ENCODE results near the gene ESD. TPM values are rescaled to one million over a fixed set of nuclear protein-coding genes. Genes with fewer than 3 reads are reported as not detected.

ESD gene
- total RNA-seq, 1 experiment from 2014 or later: 58.7 TPM

DNA sequence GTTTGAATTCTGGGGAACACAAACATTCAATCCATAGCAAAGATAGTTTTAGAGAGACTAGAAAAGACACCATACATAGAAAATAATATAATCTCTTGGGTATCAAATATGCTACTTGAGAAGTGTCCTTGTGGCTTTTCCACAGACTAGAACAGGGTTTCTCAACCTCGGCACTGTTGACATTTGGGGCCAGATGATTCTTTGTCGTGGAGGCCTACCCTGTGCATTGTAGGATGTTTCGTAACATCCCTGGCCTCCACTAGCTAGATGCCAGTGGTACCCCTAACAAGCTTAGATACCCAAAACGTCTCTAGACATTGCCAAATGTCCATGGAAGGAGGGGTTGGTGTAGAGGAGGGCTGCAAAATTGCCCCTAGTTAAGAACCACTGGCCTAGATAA is 2.2 kb upstream of the ESD start:
- DNase-seq (ENCODE audit: low spot score) (no peak), ATAC-seq (no peak)
- TF ChIP-seq ZNF532 (CRISPR knock-in tag; IDR thresholded peaks at IDR 0.05; ENCODE audit: borderline replicate concordance) (no peak), STAT6 (CRISPR knock-in tag; conservative IDR thresholded peaks at IDR 0.05; ENCODE audit: low read depth) (no peak), ZNF232 (CRISPR knock-in tag; IDR thresholded peaks at IDR 0.05) (no peak), ZBTB21 (CRISPR knock-in tag; IDR thresholded peaks at IDR 0.05; ENCODE audit: borderline replicate concordance) (no peak), CBFB (CRISPR knock-in tag; IDR thresholded peaks at IDR 0.05; ENCODE audit: low read depth) (no peak), NFYB (CRISPR knock-in tag; conservative IDR thresholded peaks at IDR 0.05; ENCODE audit: low read depth) (no peak), IRF2 (CRISPR knock-in tag; IDR thresholded peaks at IDR 0.05; ENCODE audit: borderline replicate concordance, low read depth) (no peak), SMAD3 (CRISPR knock-in tag; IDR thresholded peaks at IDR 0.05; ENCODE audit: borderline replicate concordance) (no peak), PRRX2 (CRISPR knock-in tag; IDR thresholded peaks at IDR 0.05) (no peak), GRHL2 (CRISPR knock-in tag; IDR thresholded peaks at IDR 0.05; ENCODE audit: insufficient replicate concordance, severe bottlenecking) (no peak), MYBL2 (CRISPR knock-in tag; IDR thresholded peaks at IDR 0.05) (no peak)
- TF ChIP-seq, protein P1, sequence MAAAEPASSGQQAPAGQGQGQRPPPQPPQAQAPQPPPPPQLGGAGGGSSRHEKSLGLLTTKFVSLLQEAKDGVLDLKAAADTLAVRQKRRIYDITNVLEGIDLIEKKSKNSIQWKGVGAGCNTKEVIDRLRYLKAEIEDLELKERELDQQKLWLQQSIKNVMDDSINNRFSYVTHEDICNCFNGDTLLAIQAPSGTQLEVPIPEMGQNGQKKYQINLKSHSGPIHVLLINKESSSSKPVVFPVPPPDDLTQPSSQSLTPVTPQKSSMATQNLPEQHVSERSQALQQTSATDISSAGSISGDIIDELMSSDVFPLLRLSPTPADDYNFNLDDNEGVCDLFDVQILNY (CRISPR knock-in tag; IDR thresholded peaks at IDR 0.05): no peak
- TF ChIP-seq, protein P2, sequence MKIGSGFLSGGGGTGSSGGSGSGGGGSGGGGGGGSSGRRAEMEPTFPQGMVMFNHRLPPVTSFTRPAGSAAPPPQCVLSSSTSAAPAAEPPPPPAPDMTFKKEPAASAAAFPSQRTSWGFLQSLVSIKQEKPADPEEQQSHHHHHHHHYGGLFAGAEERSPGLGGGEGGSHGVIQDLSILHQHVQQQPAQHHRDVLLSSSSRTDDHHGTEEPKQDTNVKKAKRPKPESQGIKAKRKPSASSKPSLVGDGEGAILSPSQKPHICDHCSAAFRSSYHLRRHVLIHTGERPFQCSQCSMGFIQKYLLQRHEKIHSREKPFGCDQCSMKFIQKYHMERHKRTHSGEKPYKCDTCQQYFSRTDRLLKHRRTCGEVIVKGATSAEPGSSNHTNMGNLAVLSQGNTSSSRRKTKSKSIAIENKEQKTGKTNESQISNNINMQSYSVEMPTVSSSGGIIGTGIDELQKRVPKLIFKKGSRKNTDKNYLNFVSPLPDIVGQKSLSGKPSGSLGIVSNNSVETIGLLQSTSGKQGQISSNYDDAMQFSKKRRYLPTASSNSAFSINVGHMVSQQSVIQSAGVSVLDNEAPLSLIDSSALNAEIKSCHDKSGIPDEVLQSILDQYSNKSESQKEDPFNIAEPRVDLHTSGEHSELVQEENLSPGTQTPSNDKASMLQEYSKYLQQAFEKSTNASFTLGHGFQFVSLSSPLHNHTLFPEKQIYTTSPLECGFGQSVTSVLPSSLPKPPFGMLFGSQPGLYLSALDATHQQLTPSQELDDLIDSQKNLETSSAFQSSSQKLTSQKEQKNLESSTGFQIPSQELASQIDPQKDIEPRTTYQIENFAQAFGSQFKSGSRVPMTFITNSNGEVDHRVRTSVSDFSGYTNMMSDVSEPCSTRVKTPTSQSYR (CRISPR knock-in tag; IDR thresholded peaks at IDR 0.05): no peak
- Mint-ChIP-seq H3K4me1 (peaks cover 31% of the 10 kb centered on the region), H3K36me3 (no peaks in the 10 kb centered on the region), H3K27me3 (ENCODE audit: low read depth) (no peaks in the 10 kb centered on the region), H3K27ac (no peak overlapping the region), H3K4me3 (no peak overlapping the region), H3K9me3 (no peaks in the 10 kb centered on the region)
- ChIA-PET POLR2A (no interaction called here), CTCF (no interaction called here)

DNA sequence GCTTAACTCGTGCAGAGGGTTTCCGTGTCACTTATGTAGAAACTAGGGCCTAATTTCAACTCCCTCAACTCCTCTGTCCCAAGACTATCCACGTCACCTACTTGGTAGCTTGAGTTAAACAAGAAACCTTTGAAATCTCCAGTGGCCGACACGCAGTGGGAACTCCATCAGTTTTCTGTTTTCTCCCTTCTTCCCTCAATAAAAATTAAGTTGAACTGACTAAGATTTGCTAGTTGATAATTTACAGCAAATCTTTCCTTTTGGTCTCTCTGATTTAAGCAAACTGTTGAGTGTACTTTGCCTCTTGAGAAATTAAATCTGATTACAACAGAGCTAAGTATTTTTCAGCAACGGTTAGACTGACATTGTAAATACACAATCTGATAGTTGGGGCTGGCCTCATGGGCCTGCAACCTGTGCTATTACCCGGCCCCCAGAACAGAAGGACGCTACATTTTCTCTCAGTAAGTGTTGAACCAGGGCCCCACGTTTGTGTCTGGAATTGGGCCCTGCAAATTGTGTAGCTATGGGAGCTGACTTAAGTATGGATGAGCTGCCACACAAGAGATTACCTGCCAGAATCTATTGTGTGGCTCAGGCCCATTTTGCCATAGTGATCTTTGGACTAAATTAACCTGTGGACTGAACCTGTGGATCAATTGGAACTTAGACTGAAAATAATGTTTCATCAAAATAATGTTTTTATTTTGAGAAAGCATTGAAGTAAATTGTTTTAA is 708 bp upstream of the ESD start:
- H3K27ac Mint-ChIP-seq: peak overlapping the region; percentile 69; the same call in 1 of the 2 replicates
- ChIA-PET POLR2A (no interaction called here), CTCF (no interaction called here)
- no peak for TF ChIP-seq CREM (CRISPR knock-in tag; IDR thresholded peaks at IDR 0.05)
- TF ChIP-seq FOXK1 (CRISPR knock-in tag; IDR thresholded peaks at IDR 0.05): no peak
- TF ChIP-seq RELA (CRISPR knock-in tag; IDR thresholded peaks at IDR 0.05; ENCODE audit: borderline replicate concordance): no peak
- no peak for TF ChIP-seq PREB (CRISPR knock-in tag; IDR thresholded peaks at IDR 0.05; ENCODE audit: borderline replicate concordance)
- TF ChIP-seq, protein P3, sequence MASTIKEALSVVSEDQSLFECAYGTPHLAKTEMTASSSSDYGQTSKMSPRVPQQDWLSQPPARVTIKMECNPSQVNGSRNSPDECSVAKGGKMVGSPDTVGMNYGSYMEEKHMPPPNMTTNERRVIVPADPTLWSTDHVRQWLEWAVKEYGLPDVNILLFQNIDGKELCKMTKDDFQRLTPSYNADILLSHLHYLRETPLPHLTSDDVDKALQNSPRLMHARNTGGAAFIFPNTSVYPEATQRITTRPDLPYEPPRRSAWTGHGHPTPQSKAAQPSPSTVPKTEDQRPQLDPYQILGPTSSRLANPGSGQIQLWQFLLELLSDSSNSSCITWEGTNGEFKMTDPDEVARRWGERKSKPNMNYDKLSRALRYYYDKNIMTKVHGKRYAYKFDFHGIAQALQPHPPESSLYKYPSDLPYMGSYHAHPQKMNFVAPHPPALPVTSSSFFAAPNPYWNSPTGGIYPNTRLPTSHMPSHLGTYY (CRISPR knock-in tag; IDR thresholded peaks at IDR 0.05): no peak
- TF ChIP-seq, protein P1 (CRISPR knock-in tag; IDR thresholded peaks at IDR 0.05): no peak
- TF ChIP-seq MXD4 (CRISPR knock-in tag; IDR thresholded peaks at IDR 0.05; ENCODE audit: borderline replicate concordance): no peak
- TF ChIP-seq NR3C1 (CRISPR knock-in tag; conservative IDR thresholded peaks at IDR 0.05; ENCODE audit: low read depth): no peak

More for the DNA sequence above, 708 bp upstream of the ESD start:
- H3K4me3 Mint-ChIP-seq: peak overlapping the region; percentile 90
- H3K9me3 Mint-ChIP-seq: no peaks in the 10 kb centered on the region
- H3K36me3 Mint-ChIP-seq: no peaks in the 10 kb centered on the region
- peaks cover 34% of the 10 kb centered on the region for H3K4me1 Mint-ChIP-seq
- DNase-seq (ENCODE audit: low spot score) (no peak), ATAC-seq (no peak)
- no peaks in the 10 kb centered on the region for H3K27me3 Mint-ChIP-seq (ENCODE audit: low read depth)

All from WTC11 (cell line).